Measurements from ENCODE around the gene HYI.

HYI gene

DNA sequence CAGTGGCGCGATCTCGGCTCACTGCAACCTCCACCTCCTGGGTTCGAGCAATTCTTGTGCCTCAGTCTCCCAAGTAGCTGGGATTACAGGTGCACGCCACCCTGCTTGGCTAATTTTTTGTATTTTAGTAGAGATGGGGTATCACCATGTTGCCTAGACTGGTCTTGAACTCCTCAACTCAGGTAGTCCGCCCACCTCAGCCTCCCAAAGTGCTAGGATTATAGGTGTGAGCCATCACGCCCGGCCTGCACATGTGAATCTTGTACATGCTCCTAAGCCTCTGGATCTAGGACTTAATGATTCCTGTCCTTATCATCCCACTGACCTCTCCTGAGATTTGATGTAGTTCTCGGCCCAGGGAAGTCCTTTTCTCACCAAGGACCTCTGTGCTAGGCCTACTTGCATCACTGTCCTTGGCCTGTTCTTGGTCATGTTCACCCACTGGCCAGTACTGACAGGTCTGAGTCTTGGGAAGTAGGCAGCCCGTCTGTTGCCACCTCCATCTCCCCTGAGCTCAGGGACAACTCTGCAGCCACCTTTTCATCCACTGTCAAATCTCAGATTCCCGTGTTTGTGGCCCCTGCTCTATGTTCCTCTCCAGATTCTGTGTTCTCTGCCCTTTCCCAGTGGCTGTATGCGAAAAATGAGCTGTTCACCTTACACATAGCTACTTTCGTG lies 9.4 kb downstream of the HYI start:
- no peak for DNase-seq (ENCODE audit: low read depth in 2 of 2)

DNA sequence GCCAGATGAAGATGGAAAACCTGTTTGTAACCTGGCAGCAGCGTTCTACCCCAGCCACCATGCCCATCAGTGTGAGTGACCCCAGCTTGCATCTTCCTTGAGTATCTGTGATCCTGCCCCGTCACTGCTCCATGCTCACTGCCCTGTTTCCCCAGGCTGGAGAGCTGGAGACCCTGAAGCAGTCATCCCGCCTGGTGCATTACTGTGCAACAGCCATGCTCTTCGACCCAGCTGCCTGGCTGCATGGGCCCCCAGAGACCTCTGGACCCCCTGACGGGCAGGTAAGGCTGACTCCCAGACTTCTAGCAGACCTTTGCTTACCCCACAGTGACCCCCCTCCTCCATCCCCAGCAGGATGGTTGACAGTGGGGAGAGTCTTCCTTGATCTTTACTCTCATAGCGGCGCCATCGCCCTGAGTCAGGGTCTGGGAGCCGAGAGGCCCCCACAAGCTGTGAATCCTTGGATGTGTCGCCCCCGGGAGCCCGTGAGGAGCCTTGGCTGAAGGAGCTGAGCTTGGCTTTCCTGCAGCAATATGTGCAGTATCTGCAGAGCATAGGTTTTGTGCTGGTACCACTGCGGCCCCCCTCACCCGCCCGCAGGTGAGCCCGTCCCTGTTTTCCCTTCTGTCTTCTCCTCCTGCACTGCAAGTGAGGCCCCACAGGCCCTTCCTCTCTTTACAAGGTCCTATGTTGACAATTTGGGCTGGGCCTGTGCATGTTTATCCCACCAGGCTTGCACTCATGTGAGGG lies 10.4 kb downstream of the HYI start:
- DNase-seq (ENCODE audit: low read depth in 2 of 2) = no peak

DNA sequence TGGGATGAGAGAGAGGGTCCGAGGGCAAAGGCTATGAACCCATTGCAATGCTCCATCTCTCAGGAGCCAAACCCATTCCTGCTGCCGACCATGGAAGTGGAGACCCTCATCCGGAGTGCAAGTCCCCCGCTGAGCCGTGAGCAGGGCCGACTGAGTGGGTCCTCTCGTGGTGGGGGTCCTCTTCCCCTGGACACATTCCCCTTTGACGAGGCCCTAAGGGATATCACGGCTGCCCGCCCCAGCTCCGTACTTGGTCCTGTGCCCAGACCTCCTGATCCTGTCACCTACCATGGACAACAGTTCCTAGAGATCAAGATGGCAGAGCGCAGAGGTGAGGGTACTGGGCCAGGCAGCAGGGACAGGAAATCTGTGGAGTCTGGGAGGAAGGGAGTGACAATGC lies 11.0 kb downstream of the HYI start:
- no peak for DNase-seq (ENCODE audit: low read depth in 2 of 2)

DNA sequence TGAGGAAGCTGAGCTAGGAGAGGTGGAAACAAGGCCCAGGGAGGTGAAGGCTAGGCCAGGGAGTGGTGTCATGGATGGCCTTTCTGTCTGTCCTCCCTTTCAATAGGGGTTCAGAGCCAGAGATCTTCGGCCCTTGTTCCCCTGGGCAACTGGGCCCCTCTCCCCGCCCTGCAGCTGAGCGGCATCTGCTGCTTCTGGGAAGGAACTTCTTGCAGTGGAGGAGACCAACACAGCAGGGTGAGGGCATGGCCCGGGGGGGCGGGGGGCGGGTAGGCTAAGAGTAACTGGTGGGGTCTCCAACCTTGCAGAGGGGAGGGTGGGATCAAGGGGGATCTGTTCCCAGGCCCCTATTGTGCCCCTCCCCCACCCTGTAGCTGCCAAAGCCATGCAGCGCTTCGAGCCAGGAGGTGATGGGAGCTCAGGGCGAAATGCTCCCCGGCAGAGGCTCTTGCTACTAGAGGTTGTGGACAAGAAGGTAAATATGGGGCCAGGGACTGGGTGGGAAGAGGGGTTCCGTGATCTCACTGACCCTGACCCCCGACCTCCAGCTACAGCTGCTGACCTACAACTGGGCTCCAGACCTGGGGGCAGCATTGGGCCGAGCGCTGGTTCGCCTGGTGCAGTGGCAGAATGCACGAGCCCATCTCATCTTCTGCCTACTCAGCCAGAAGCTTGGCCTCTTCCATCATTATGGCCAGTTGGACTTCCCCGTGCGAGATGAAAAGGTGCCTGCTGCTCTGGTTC lies 11.7 kb downstream of the HYI start:
- no peak for DNase-seq (ENCODE audit: low read depth in 2 of 2)

DNA sequence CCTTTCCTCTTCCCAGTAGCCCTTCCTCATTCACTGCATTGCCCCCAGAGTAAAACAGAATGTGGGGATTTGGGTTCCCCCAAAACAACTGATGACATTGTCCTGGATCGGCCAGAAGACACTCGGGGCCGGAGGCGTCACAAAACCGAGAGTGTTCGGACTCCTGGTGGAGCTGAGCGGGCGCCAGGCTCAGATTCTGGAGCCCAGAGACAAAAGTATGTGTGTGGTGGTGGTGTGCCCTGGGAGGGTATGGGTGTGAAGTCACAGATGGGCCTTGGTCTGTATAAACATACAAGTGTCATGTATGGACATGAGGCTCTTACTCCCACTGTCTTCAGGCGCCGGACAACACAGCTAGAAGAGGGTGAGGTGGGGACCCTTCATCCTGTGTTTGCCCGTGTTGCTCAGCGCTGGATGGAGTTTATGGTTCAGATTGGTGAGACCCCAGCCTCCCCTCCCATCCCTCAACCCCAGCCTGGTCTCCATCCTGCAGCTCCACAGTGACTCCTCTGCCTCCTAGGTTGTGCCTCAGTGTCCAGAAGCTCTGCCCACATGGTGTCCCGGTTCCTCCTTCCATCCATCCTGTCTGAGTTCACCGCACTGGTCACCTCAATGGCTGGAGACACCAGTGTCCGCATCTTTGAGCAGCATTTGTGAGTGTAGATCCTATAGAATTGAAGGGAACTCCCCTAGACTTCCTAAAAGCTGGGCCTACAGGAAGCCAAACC lies 12.4 kb downstream of the HYI start:
- DNase-seq (ENCODE audit: low read depth in 2 of 2) = no peak

DNA sequence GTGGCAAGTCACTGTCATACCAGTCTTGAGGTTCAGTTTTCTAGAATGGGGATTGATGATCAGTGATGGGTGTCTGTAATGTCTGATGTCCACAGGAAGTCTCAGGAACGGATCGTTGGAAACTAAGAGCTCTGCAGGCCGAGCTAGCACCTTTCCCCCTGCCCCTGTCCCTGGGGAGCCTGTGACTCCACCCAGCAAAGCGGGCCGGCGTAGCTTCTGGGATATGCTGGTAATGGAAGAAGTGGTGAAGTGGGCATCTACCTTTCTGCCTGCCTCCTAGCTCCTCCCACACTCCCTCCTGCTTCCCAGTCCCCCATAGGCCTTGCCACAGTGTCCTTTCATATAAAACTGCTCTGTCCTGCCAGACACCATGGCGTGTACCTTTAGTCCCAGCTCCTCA lies 13.4 kb downstream of the HYI start:
- DNase-seq (ENCODE audit: low read depth in 2 of 2) = no peak

DNA sequence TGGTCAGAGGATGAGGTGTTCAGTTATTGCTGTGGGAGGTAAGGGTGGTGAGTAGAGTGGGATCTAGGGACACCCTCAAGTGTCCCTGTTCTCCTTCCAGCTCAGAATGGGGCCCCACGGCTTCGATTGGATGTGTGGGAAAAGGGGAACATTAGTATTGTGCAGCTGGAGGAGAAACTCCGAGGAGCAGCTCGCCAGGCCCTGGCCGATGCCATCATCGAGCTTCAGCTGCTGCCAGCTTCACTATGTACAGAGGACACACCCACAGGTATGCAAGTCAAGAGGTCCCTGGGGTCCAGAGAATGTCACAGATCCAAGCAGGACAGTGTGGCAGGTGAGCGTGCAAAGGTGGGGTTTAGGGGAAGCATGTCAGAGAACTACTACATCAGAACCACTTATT lies 13.9 kb downstream of the HYI start:
- no peak for DNase-seq (ENCODE audit: low read depth in 2 of 2)

DNA sequence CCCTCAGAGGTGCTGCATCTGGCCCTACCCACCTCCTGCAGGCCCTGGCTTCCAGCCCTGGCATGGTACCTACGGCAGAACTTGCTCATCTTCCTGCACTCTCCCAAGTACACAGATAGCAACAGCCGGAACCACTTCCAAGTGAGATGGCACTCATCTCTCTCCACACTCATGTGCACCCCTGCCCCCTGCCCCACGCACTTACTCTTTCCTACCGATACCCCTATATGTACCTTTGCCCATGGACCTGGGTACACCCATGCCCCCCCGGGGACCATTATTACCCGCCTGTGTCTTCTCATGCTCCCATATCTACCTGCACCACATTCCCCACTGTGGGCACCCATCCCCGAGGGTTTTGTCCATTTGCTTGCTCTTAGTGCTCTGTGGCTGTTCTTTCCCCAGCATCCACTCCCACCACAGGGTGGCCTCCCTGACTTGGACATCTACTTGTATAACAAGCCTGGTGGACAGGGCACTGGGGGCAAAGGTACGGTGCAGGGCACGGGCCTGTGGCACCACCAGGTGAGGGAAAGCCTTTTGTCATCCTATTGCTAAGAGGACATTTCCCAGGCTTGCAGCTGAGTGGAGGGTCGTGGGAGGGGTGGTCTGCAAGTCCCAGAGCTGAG lies 14.7 kb downstream of the HYI start:
- DNase-seq (ENCODE audit: low read depth in 2 of 2) = no peak

DNA sequence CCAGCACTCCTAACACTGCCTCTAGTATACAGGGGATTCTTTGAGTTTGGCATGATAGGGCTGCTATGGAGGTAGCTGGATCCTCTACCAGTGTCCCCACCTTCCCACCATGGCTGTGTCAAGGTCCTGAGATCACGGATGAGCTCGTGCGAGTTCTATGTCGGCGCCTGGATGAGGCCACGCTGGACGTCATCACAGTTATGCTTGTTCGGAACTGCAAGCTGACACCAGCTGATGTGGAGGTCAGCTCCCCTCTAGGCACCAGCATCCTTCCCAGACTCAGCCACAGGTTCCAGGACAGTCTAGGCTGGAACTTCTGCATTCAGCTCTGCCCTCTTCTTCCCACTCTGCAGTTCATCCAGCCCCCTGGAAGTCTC lies 15.2 kb downstream of the HYI start:
- no peak for DNase-seq (ENCODE audit: low read depth in 2 of 2)

DNA sequence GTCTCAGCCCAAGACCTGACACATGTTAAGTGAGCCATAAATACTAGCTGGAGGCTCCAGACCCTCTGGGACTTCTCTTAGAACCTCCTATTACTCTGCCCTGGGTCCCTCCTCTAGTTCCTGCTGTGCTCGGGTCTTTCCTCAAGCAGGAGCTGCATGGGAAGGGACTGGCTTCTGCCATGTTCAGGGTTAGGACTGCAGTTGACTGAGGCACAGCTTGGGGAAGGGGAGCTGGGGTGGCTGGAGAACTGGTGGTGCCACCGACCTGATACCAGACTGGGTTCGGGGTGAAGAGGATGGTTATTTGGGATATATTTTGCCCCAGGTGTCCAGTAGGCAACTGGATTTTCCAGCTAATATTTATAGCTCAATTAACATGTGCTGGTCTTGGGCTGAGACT lies 15.7 kb downstream of the HYI start:
- no peak for DNase-seq (ENCODE audit: low read depth in 2 of 2)

DNA sequence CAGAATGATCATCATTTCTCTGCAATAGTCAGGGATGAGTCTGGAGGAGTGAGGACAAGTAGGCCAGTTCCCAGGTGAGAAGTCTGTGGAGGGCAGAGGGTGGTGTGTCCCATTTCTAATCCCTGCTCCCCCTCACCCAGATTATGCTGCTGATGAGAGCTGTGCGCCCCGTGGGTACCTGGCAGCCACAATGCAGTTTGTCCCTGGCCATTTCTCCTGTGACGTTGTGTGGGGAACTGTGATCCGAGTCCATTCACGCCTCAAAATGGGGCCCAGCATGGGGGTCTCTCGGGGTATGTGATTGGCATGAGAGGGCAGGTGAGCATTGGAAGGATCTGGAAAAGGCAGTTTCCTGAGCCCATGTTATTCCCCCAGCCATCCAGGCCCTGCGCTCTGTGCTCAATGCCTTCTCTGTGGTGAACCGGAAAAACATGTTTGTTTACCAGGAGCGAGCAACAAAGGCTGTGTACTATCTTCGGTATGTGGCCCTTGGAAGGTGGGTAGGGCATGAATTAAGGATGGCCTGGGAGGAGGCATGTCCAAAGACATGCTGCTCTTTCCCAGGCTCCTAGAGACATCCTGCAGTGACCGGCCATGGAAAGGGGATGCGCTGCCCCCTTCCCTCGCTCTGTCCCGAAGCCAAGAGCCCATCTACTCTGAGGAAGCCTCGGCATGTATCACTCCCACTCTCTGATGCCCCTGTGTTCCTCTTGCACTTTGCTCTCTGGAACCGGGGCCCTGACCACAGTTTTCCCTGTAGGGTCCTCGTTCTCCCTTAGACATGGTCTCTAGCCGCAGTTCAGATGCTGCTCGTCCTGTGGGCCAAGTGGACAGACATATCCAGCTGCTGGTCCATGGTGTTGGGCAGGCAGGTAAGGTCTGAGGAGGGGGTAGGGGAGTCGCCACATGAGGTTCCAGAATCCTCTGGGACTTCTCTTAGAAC lies 16.4 kb downstream of the HYI start:
- no peak for DNase-seq (ENCODE audit: low read depth in 2 of 2)

DNA sequence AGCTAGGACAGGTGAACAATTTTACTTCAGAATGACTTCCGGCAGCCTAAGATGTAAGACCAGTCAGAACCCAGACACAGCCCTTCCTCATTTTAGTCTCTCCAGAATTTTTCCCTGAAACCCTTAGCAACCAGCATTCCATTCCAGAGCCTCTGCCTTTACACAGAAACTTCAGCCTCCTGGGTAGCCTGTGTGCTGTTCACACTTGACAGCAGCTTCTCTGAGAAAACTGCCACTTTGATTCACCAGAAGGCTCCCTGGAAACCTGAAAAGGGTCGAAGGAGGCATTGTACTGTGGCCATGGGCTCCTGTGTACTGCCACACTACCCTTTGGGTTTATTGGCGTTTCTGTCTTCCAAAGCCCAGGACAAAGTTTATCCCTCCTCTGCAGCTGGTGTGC lies 17.4 kb downstream of the HYI start:
- DNase-seq (ENCODE audit: low read depth in 2 of 2) = no peak

DNA sequence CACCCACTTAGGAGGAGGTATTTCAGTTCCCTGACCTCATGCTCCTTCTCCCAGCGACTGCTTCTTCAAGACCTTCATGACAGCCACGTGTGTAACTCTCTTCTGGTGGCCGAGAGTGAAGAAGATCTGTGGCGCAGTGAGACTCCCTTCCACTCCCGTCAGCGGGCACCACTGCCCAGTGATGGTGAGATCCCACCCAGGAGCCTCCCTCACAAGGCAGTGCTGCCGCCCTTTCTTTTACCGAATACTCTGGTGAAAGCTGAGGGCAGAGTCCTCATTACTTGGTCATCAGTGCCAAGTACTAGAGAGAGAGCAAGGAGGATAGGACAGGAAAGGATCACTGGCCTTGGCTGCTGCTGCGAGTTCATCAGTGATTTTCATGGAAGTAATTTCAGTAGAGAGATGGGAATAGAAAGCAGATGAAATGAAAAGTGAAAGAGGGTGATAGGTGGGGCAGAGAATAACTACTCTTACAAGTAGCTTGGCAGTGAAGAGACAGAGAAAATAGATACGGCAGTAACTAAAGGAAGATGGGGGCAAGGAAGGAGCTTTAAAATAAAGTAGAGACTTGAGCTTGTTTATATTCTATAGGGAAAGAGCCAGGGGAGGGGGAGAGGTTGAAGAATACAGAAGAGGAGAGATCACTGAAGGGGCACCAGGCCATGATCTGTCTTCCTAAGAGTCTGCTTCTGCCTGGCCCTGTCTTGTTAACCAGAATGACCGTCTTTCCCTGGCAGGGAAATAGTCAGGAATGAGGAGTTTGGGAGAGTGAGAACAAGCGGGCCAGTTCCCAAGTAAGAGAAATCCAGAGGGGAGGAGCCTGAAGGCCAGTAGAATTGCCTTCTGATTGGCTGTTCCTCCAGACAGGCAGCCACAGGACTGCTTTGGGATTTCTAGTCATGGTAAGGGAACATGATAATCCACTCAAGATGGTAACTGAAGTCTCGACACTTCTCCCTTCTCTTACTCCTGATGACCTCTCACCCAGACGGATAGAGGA lies 18.3 kb downstream of the HYI start:
- no peak for DNase-seq (ENCODE audit: low read depth in 2 of 2)

DNA sequence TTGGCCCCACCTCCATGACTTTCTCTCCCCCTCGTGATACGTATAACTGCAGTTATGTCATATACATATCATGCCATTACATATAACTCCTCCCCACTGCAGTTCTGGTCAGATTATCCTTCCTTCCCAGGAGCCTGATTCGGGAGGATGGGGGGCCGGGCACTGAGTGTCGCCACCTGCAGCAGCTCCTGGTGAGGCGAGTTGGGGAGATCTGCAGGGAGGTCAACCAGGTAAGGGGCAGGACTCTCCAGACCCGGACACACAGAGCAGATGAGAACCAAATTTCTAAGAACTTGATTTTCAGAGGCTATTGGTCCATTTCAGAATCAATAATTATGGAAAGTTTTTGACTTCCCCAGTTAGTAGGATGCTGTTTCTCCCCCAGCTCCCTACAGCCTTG lies 19.5 kb downstream of the HYI start:
- no peak for DNase-seq (ENCODE audit: low read depth in 2 of 2)

DNA sequence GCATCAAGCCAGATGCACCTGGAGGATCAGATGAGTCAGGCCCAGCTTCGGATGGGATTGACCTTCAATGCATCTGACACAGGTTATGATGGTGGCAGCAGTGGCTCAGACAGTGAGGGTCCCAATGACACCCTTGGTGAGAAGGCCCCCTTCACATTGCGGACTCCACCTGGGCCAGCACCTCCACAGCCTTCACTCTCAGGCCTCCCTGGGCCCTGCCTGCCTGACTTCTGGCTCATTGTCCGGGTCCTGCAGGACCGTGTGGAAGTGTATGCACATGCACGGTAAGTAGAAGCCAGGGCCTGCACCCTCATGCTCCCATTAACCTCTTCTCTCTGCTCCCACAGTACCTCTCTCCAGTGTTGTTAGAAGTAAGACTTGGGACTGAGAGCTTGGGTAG lies 20.8 kb downstream of the HYI start:
- DNase-seq (ENCODE audit: low read depth in 2 of 2) = no peak

DNA sequence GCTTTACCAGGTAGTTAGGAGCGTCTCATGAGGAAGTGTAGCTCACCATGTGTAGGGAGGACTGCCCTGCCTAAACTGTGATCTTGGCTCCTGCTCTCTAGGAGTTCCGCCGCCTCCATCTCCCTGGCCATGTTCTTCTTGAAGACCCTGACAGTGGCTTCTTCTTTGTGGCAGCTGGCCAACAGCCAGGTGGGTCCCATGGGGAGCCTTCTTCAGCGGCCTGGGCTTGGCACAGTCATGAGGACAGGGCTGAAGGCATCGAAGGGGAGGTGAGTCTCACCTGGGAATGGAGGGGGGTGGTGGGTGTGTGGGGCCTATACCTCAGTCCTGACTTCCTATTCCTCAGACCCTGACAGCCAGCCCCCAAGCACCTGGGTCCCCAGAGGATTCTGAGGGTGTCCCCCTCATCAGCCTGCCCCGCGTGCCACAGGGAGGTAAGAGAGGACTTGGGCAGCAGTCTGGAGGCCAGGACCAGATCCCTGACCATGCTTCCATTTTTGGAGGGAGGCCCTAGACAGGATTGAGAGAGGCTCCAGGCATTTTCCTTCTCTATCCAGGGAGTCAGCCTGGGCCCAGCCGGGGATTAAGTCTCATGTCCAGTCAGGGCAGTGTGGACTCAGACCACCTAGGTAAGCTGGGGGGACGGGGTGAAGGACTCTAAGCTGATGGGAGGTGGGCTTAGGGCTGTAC lies 21.4 kb downstream of the HYI start:
- DNase-seq (ENCODE audit: low read depth in 2 of 2) = no peak

DNA sequence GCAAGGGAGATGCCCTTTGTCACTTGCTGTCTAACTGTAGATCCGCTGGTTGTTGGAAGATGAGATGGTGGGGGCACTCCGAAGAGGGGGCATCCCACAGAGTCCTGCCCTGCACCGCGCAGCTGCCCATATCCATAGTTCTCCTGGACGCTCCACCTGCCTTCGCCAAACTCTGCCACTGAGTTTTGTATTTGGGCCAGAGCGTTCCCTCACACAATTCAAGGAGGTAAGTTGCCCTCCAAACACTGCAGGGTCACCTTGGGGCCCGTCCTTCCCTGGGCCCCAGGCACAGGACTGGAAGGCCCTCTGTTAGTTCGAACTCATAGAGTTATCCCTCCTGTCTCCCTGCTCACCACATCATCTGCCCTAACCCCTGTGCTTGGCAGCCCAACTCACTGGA lies 22.1 kb downstream of the HYI start:
- DNase-seq (ENCODE audit: low read depth in 2 of 2) = no peak

DNA sequence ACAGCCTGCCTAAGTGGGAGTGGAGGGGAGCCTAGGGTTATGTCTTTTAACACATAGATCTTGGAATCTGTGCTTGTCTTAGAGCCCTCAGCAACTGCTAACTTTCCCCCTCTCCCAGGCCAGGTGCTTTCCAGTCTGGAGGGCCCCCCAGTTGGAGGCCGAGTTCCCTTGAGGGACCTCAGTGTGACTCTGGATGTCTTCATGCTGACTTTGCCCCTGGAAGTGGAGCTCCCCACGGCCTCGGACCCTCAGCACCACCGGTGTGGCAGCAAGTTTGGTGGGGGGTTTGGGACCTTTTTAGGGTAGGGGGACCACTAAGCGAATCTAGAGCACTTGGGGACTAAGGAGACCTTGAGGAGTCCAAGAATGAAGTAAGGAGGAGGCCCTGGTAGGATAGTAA lies 22.9 kb downstream of the HYI start:
- no peak for DNase-seq (ENCODE audit: low read depth in 2 of 2)

DNA sequence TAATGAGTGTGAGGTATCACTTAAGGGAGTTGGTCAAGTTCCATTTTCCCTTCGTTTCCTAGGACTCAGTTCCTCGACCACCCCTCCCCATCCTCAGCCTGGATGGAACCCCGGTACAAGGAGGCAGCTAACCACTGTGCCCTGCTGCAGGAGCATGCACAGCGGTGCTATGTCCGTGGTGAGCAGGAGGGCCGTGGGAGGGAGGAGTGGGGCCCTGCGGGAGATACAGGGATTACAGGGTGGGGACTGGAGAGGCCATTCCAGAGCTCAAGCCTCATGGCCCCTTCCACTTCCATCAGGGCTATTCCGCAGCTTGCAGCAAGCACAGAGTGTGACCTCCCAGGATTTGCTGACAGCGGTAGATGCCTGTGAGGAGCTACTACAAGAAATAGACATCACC lies 25.8 kb downstream of the HYI start:
- no peak for DNase-seq (ENCODE audit: low read depth in 2 of 2)
